Ammon's horn (tissue), 1 donor: ENCODE results near the gene LIMS1.
"Not testable (repeated sequence)": the region's sequence is repeated elsewhere in the genome, so short reads cannot be mapped to it uniquely, and the experiment has no call there.

Source experiments
- DNase-seq: peaks from one replicate; pipeline ENCODE4 v3.0.0-alpha.2; 2016; ENCODE audit warnings: low spot score

LIMS1 gene

GRCh38 chr2:108587621-108588020 is 53.4 kb downstream of the LIMS1 start:
- no peak for DNase-seq

- no peak for DNase-seq
These were observed 53.9 kb downstream of the LIMS1 start for GRCh38 chr2:108588070-108588668.

GRCh38 chr2:108589372-108589771 is 55.1 kb downstream of the LIMS1 start:
- DNase-seq, result no peak

GRCh38 chr2:108589781-108590180 is 55.5 kb downstream of the LIMS1 start:
- DNase-seq, result no peak

GRCh38 chr2:108591163-108591562 is 56.9 kb downstream of the LIMS1 start:
- no peak for DNase-seq

- no peak for DNase-seq
These were observed 59.4 kb downstream of the LIMS1 start for GRCh38 chr2:108593547-108594098.

- DNase-seq, result peak; percentile 77
These were observed 60.1 kb downstream of the LIMS1 start for GRCh38 chr2:108594132-108594981.

- no peak for DNase-seq
These were observed 60.8 kb downstream of the LIMS1 start for GRCh38 chr2:108594982-108595464.

GRCh38 chr2:108595771-108596170 is 61.5 kb downstream of the LIMS1 start:
- not testable (repeated sequence) for DNase-seq

GRCh38 chr2:108597105-108597744 is 63.0 kb downstream of the LIMS1 start:
- DNase-seq, result peak; percentile 54

- not testable (repeated sequence) for DNase-seq
These were observed 66.9 kb downstream of the LIMS1 start for GRCh38 chr2:108601199-108601598.

GRCh38 chr2:108602422-108602821 is 68.2 kb downstream of the LIMS1 start:
- DNase-seq, result no peak

- no peak for DNase-seq
These were observed 69.9 kb downstream of the LIMS1 start for GRCh38 chr2:108604196-108604595.

- DNase-seq, result no peak
These were observed 71.7 kb downstream of the LIMS1 start for GRCh38 chr2:108605947-108606346.

- DNase-seq, result peak; percentile 75
These were observed 73.5 kb downstream of the LIMS1 start for GRCh38 chr2:108607706-108608301.

GRCh38 chr2:108611021-108611420 is 76.8 kb downstream of the LIMS1 start:
- no peak for DNase-seq

- DNase-seq, result peak; percentile 64
These were observed 77.9 kb downstream of the LIMS1 start for GRCh38 chr2:108612153-108612513.

GRCh38 chr2:108612514-108613183 is 78.4 kb downstream of the LIMS1 start:
- DNase-seq, result no peak

- DNase-seq, result no peak
These were observed 79.2 kb downstream of the LIMS1 start for GRCh38 chr2:108613261-108614042.

GRCh38 chr2:108614043-108614545 is 79.8 kb downstream of the LIMS1 start:
- no peak for DNase-seq

- DNase-seq, result no peak
These were observed 80.4 kb downstream of the LIMS1 start for GRCh38 chr2:108614659-108615058.
